NCI-H2081 treated with DMSO at 0.1 percent for 48 hours (cell line): ENCODE measurements around the gene TMEM130.

ENCODE experiments used
- DNase-seq: peaks from one replicate; lab custom pipeline; 2025; lab: John Stamatoyannopoulos, UW

Gene TMEM130

GRCh38 chr7:98841179-98841997 lies 28.4 kb downstream of the TMEM130 start:
- no peak for DNase-seq

- DNase-seq: no peak
Observed at GRCh38 chr7:98840722-98841121, 29.1 kb downstream of the TMEM130 start.

- no peak for DNase-seq
Observed at GRCh38 chr7:98840096-98840495, 29.7 kb downstream of the TMEM130 start.

GRCh38 chr7:98837630-98837972 lies 32.2 kb downstream of the TMEM130 start:
- no peak for DNase-seq

- DNase-seq: peak; percentile 18
Observed at GRCh38 chr7:98836811-98837629, 32.8 kb downstream of the TMEM130 start.

- DNase-seq: no peak
Observed at GRCh38 chr7:98834949-98835348, 34.9 kb downstream of the TMEM130 start.

- DNase-seq: no peak
Observed at GRCh38 chr7:98833022-98833421, 36.8 kb downstream of the TMEM130 start.

- no peak for DNase-seq
Observed at GRCh38 chr7:98831641-98832221, 38.1 kb downstream of the TMEM130 start.

GRCh38 chr7:98830972-98831548 lies 38.8 kb downstream of the TMEM130 start:
- no peak for DNase-seq

GRCh38 chr7:98828368-98828767 lies 41.4 kb downstream of the TMEM130 start:
- no peak for DNase-seq

GRCh38 chr7:98827258-98827657 lies 42.6 kb downstream of the TMEM130 start:
- DNase-seq: no peak

GRCh38 chr7:98826811-98827231 lies 43.0 kb downstream of the TMEM130 start:
- DNase-seq: peak; percentile 34

GRCh38 chr7:98826387-98826786 lies 43.4 kb downstream of the TMEM130 start:
- DNase-seq: no peak

- DNase-seq: no peak
Observed at GRCh38 chr7:98823226-98823625, 46.6 kb downstream of the TMEM130 start.

GRCh38 chr7:98821348-98821747 lies 48.5 kb downstream of the TMEM130 start:
- DNase-seq: no peak

- no peak for DNase-seq
Observed at GRCh38 chr7:98816967-98817710, 52.7 kb downstream of the TMEM130 start.

GRCh38 chr7:98816241-98816640 lies 53.6 kb downstream of the TMEM130 start:
- DNase-seq: no peak

- DNase-seq: no peak
Observed at GRCh38 chr7:98815313-98815712, 54.5 kb downstream of the TMEM130 start.

- no peak for DNase-seq
Observed at GRCh38 chr7:98811299-98811698, 58.5 kb downstream of the TMEM130 start.

- DNase-seq: no peak
Observed at GRCh38 chr7:98810153-98810802, 59.5 kb downstream of the TMEM130 start.

GRCh38 chr7:98808751-98809460 lies 60.9 kb downstream of the TMEM130 start:
- DNase-seq: no peak
